Mesothelial cell of epicardium (in vitro differentiated cells): ENCODE data around the gene PTGER1. TPM values are rescaled to one million over a fixed set of nuclear protein-coding genes. Genes with fewer than 3 reads are reported as not detected.

Experiments
- DNase-seq, 2 experiments: peaks; one replicate each; pipeline ENCODE4 v3.0.0; 2021; ENCODE audit warnings: low spot score in 2 of 2; ENCODE audit not compliant: unreplicated experiment in 2 of 2
- H3K27ac Mint-ChIP-seq: 2 replicates; pipeline ENCODE4 v1.8.0; 2021; ENCODE audit warnings: mixed read lengths
- H3K27me3 Mint-ChIP-seq: 2 replicates; pipeline ENCODE4 v1.8.0; 2021; ENCODE audit warnings: low read depth, mixed read lengths
- H3K36me3 Mint-ChIP-seq: 2 replicates; pipeline ENCODE4 v1.8.0; 2021; ENCODE audit warnings: mixed read lengths
- H3K4me1 Mint-ChIP-seq: 2 replicates; pipeline ENCODE4 v1.8.0; 2021; ENCODE audit warnings: mixed read lengths
- H3K4me3 Mint-ChIP-seq: 2 replicates; pipeline ENCODE4 v1.8.0; 2021; ENCODE audit warnings: mild to moderate bottlenecking, moderate library complexity, mixed read lengths
- H3K9me3 Mint-ChIP-seq: 2 replicates; pipeline ENCODE4 v1.8.0; 2021; ENCODE audit warnings: mixed read lengths
- total RNA-seq: library from RNA; stranded (reverse); gene quantifications from 3 replicates; pipeline ENCODE4 v1.2.1, GENCODE V29; 2021
- TF ChIP-seq, protein P1 (sequence below): fragments of 200-600 bp; sonication (generic); IDR thresholded peaks from one replicate; pipeline ENCODE4 v1.5.0; 2021; ENCODE audit warnings: antibody characterized with exemption; ENCODE audit not compliant: unreplicated experiment

Gene PTGER1
- total RNA-seq, 1 donor from 2014 or later = 3.5 TPM

DNA sequence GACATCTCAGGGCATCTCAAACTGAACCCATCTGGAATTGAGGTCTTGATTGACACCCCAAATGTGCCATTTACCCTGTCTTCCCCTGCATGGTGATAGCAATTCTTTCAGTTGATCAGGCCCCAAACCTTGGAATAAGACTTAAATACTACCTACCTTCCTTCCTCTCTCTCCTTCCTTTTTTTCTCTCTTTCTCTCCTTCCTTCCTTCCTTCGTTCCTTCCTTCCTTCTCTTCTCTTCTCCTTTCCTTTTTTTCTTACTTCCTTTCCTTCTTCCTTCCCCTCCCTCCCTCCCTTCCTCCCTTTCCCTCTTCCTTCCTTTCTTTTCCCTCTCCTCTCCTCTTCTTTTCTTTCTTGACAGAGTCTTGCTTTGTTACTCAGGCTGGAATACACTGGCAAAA, 28.1 kb upstream of the PTGER1 start:
- H3K27me3 Mint-ChIP-seq = no peaks in the 10 kb centered on the region
- H3K4me3 Mint-ChIP-seq = no peak overlapping the region
- no peak for DNase-seq
- no peaks in the 10 kb centered on the region for H3K36me3 Mint-ChIP-seq
- no peaks in the 10 kb centered on the region for H3K9me3 Mint-ChIP-seq
- H3K27ac Mint-ChIP-seq = peak overlapping the region; percentile 77
- peaks cover 36% of the 10 kb centered on the region for H3K4me1 Mint-ChIP-seq
- TF ChIP-seq, protein P1, sequence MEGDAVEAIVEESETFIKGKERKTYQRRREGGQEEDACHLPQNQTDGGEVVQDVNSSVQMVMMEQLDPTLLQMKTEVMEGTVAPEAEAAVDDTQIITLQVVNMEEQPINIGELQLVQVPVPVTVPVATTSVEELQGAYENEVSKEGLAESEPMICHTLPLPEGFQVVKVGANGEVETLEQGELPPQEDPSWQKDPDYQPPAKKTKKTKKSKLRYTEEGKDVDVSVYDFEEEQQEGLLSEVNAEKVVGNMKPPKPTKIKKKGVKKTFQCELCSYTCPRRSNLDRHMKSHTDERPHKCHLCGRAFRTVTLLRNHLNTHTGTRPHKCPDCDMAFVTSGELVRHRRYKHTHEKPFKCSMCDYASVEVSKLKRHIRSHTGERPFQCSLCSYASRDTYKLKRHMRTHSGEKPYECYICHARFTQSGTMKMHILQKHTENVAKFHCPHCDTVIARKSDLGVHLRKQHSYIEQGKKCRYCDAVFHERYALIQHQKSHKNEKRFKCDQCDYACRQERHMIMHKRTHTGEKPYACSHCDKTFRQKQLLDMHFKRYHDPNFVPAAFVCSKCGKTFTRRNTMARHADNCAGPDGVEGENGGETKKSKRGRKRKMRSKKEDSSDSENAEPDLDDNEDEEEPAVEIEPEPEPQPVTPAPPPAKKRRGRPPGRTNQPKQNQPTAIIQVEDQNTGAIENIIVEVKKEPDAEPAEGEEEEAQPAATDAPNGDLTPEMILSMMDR = no peak

- no peak for DNase-seq
- Mint-ChIP-seq H3K36me3 (no peaks in the 10 kb centered on the region), H3K4me3 (no peak overlapping the region), H3K9me3 (no peaks in the 10 kb centered on the region), H3K4me1 (peaks cover 30% of the 10 kb centered on the region), H3K27ac (peak overlapping the region; percentile 73), H3K27me3 (no peaks in the 10 kb centered on the region)
- TF ChIP-seq, protein P1 = no peak
Measured at GRCh38 chr19:14502334-14503092, 27.4 kb upstream of the PTGER1 start.

GRCh38 chr19:14497228-14497921, 22.2 kb upstream of the PTGER1 start:
- Mint-ChIP-seq H3K9me3 (no peaks in the 10 kb centered on the region), H3K27ac (peak overlapping the region; percentile 93), H3K4me1 (peaks cover 25% of the 10 kb centered on the region), H3K27me3 (no peaks in the 10 kb centered on the region), H3K4me3 (peak overlapping the region; percentile 84), H3K36me3 (peaks cover 9% of the 10 kb centered on the region)
- TF ChIP-seq, protein P1 = no peak
- no peak for DNase-seq

- H3K4me3 Mint-ChIP-seq = peak overlapping the region; percentile 84
- TF ChIP-seq, protein P1 = no peak
- H3K36me3 Mint-ChIP-seq = peaks cover 9% of the 10 kb centered on the region
- no peaks in the 10 kb centered on the region for H3K27me3 Mint-ChIP-seq
- no peaks in the 10 kb centered on the region for H3K9me3 Mint-ChIP-seq
- no peak for DNase-seq
- peak overlapping the region; percentile 93 for H3K27ac Mint-ChIP-seq
- H3K4me1 Mint-ChIP-seq = peaks cover 25% of the 10 kb centered on the region
Measured at GRCh38 chr19:14496834-14497227, 21.7 kb upstream of the PTGER1 start.

DNA sequence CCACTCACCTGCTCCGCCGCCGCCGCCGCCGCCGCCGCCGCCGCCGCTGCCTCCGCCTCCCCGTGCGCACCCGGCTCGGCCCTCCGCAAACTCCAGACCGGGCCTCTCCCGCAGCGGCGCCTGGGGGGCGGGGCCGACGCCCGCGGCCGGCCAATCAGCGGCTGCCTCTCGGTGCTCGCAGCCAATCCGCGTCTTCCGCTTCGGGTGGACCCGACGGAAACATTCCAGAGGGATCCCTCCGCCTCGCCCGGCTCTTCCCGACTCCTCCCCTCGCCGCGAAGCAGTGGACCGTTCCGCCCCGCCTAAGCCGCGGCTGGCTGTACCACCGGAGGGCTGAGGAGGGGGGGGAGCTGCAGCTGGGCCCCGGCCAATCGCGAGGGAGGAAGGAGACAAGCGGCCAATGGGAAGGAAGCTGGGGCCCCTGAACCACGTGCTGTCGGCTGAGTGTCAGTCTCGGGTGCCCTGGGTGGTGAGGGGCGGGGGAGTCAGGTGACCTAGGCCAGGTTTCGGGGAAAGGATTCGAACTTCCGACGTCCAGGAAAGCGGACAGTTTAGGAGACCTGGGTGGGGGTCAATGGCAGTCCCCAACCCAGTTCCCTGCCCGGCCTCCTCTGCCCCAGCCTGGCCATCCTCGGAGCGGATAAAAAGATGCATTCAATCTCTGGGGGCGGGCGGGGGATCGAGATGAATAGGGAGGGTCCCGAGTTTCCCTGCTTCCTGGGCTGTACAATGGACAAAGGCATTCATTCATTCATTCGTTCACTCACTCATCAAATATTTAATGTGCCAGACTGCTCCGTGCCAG, 21.1 kb upstream of the PTGER1 start, which contains the start of gene GIPC1:
TSS of gene GIPC1 (minus strand) at position 99 of the 805 bp plus-strand sequence. CDS start 13,151 bp downstream, outside the sequence.
- peaks cover 13% of the 10 kb centered on the region for H3K36me3 Mint-ChIP-seq
- peak within 1 kb of the TSS; percentile 84 for H3K4me3 Mint-ChIP-seq

More for the DNA sequence above, 21.1 kb upstream of the PTGER1 start, which contains the start of gene GIPC1:
- TF ChIP-seq, protein P1 = no peak
- peaks cover 25% of the 10 kb centered on the region for H3K4me1 Mint-ChIP-seq
- DNase-seq = peak; percentile 97 to 98
- no peaks in the 10 kb centered on the region for H3K27me3 Mint-ChIP-seq
- no peaks in the 10 kb centered on the region for H3K9me3 Mint-ChIP-seq
- peak within 1 kb of the TSS; percentile 93 for H3K27ac Mint-ChIP-seq
